Coronary artery (tissue), 2 donors: Measurements from ENCODE around the gene RASD2.

Experiments
- DNase-seq: peaks from one replicate; pipeline ENCODE4 v3.0.0-alpha.2; 2017; ENCODE audit warnings: low spot score
- H3K27ac ChIP-seq, 2 donors: fragments of 200-600 bp; sonication (generic); one replicate each; pipeline ENCODE4 v1.5.1; 2016 to 2019
- H3K4me3 ChIP-seq: fragments of 200-600 bp; sonication (generic); 2 replicates; pipeline ENCODE4 v1.5.1; 2016; ENCODE audit warnings: mild to moderate bottlenecking, moderate library complexity
- CTCF ChIP-seq: fragments of 200-600 bp; sonication (generic); IDR thresholded peaks from one replicate; pipeline ENCODE4 v1.5.1; 2019; ENCODE audit warnings: antibody characterized with exemption

RASD2 gene

GRCh38 chr22:35567351-35568141 is 26.9 kb downstream of the RASD2 start:
- H3K4me3 ChIP-seq: no peak overlapping the region

GRCh38 chr22:35568751-35569739 is 28.4 kb downstream of the RASD2 start:
- Histone ChIP-seq H3K4me3 (no peak overlapping the region), H3K27ac (no peak overlapping the region)
- no peak for TF ChIP-seq CTCF
- no peak for DNase-seq

More at GRCh38 chr22:35567351-35568141, 26.9 kb downstream of the RASD2 start:
- H3K27ac ChIP-seq: no peak overlapping the region
- TF ChIP-seq CTCF: no peak
- no peak for DNase-seq

GRCh38 chr22:35569916-35570315 is 29.3 kb downstream of the RASD2 start:
- no peak for DNase-seq
- Histone ChIP-seq H3K27ac (no peak overlapping the region), H3K4me3 (no peak overlapping the region)
- no peak for TF ChIP-seq CTCF

- TF ChIP-seq CTCF: no peak
- no peak for DNase-seq
- no peak overlapping the region for H3K4me3 ChIP-seq
- H3K27ac ChIP-seq: no peak overlapping the region
Measured at GRCh38 chr22:35570686-35571194, 30.1 kb downstream of the RASD2 start.

GRCh38 chr22:35572556-35572955 is 31.9 kb downstream of the RASD2 start:
- no peak for DNase-seq
- no peak for TF ChIP-seq CTCF
- Histone ChIP-seq H3K27ac (no peak overlapping the region), H3K4me3 (no peak overlapping the region)

- no peak overlapping the region for H3K27ac ChIP-seq
- no peak for TF ChIP-seq CTCF
- DNase-seq: no peak
- no peak overlapping the region for H3K4me3 ChIP-seq
Measured at GRCh38 chr22:35575116-35575748, 34.6 kb downstream of the RASD2 start.
